SK-N-SH treated with all-trans-retinoic acid at 6 μM for 48 hours (cell line): ENCODE results near the gene TRMT61A.

Experiments used
- ARNTL ChIP-seq: fragments of 450-650 bp; formaldehyde crosslinking; IDR thresholded peaks from 2 replicates; pipeline ENCODE4 v1.5.0; 2020; ENCODE audit warnings: low read depth, mild to moderate bottlenecking, moderate library complexity, borderline replicate concordance
- BACH2 ChIP-seq: fragments of 250-450 bp; sonication (Bioruptor Pico); IDR thresholded peaks from 2 replicates; pipeline ENCODE4 v1.9.0; 2021; ENCODE audit warnings: mild to moderate bottlenecking, borderline replicate concordance
- CREB5 ChIP-seq: fragments of 250-450 bp; sonication (Bioruptor Pico); IDR thresholded peaks from 2 replicates; pipeline ENCODE4 v1.5.1; 2020; ENCODE audit warnings: low read depth, mild to moderate bottlenecking, moderate library complexity
- ISL1 ChIP-seq: fragments of 250-450 bp; sonication (Bioruptor Pico); IDR thresholded peaks from 2 replicates; pipeline ENCODE4 v2.1.2; 2022; ENCODE audit warnings: mild to moderate bottlenecking, moderate library complexity
- OSR1 ChIP-seq: fragments of 250-450 bp; sonication (Bioruptor Pico); IDR thresholded peaks from 2 replicates; pipeline ENCODE4 v1.8.0; 2022; ENCODE audit warnings: moderate library complexity, mild to moderate bottlenecking, inconsistent platforms
- POU6F1 ChIP-seq: fragments of 250-450 bp; sonication (Bioruptor Pico); IDR thresholded peaks from 2 replicates; pipeline ENCODE4 v1.8.0; 2021; ENCODE audit warnings: low read depth, mild to moderate bottlenecking, moderate library complexity, borderline replicate concordance
- PPARA ChIP-seq: fragments of 250-450 bp; sonication (Bioruptor Pico); IDR thresholded peaks from 2 replicates; pipeline ENCODE4 v1.5.0; 2020; ENCODE audit warnings: mild to moderate bottlenecking, borderline replicate concordance
- RARB ChIP-seq: fragments of 250-450 bp; sonication (Bioruptor Pico); IDR thresholded peaks from 2 replicates; pipeline ENCODE4 v1.8.0; 2021; ENCODE audit warnings: mild to moderate bottlenecking, moderate library complexity
- ZC3H10 ChIP-seq: fragments of 250-450 bp; sonication (Bioruptor Pico); IDR thresholded peaks from 2 replicates; pipeline ENCODE4 v1.5.1; 2021; ENCODE audit warnings: mild to moderate bottlenecking, moderate library complexity
- ZFP3 ChIP-seq: fragments of 250-450 bp; sonication (Bioruptor Pico); IDR thresholded peaks from 2 replicates; pipeline ENCODE4 v1.5.0; 2020; ENCODE audit warnings: mild to moderate bottlenecking, moderate library complexity
- ZFP30 ChIP-seq: fragments of 450-650 bp; formaldehyde crosslinking; IDR thresholded peaks from 2 replicates; pipeline ENCODE4 v1.5.0; 2022; ENCODE audit warnings: mild to moderate bottlenecking, moderate library complexity
- ZNF565 ChIP-seq: fragments of 450-650 bp; formaldehyde crosslinking; conservative IDR thresholded peaks from 2 replicates; pipeline ENCODE4 v1.5.0; 2020; ENCODE audit warnings: low read depth, mild to moderate bottlenecking, moderate library complexity
- ZNF8 ChIP-seq: fragments of 450-650 bp; formaldehyde crosslinking; IDR thresholded peaks from 2 replicates; pipeline ENCODE4 v1.5.0; 2020; ENCODE audit warnings: mild to moderate bottlenecking, moderate library complexity
- TF ChIP-seq, protein P1 (sequence below): fragments of 250-450 bp; sonication (Bioruptor Pico); IDR thresholded peaks from 2 replicates; pipeline ENCODE4 v1.8.0; 2020; ENCODE audit warnings: mild to moderate bottlenecking, moderate library complexity, borderline replicate concordance

GRCh38 chr14:103562429-103563225, 33.6 kb downstream of the TRMT61A start, which contains the start of the genes BAG5 and COA8:
- TF ChIP-seq RARB (CRISPR knock-in tag) (no peak), ARNTL (no peak), POU6F1 (no peak), CREB5 (CRISPR knock-in tag) (no peak), ZFP30 (CRISPR knock-in tag) (no peak), OSR1 (no peak), PPARA (no peak), ZFP3 (CRISPR knock-in tag) (no peak), ZNF8 (no peak), ISL1 (no peak), ZNF565 (CRISPR knock-in tag) (no peak), ZC3H10 (no peak), BACH2 (CRISPR knock-in tag) (no peak)
- TF ChIP-seq, protein P1, sequence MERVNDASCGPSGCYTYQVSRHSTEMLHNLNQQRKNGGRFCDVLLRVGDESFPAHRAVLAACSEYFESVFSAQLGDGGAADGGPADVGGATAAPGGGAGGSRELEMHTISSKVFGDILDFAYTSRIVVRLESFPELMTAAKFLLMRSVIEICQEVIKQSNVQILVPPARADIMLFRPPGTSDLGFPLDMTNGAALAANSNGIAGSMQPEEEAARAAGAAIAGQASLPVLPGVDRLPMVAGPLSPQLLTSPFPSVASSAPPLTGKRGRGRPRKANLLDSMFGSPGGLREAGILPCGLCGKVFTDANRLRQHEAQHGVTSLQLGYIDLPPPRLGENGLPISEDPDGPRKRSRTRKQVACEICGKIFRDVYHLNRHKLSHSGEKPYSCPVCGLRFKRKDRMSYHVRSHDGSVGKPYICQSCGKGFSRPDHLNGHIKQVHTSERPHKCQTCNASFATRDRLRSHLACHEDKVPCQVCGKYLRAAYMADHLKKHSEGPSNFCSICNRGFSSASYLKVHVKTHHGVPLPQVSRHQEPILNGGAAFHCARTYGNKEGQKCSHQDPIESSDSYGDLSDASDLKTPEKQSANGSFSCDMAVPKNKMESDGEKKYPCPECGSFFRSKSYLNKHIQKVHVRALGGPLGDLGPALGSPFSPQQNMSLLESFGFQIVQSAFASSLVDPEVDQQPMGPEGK (CRISPR knock-in tag), result no peak
